Prostate gland (tissue), 2 donors: ENCODE results near the gene PCDHA1. TPM values are rescaled to one million over a fixed set of nuclear protein-coding genes. Genes with fewer than 3 reads are reported as not detected.
A peak's percentile ranks its signal among the peaks of the same experiment; 100 is the strongest.
"Not testable (repeated sequence)": the region's sequence is repeated elsewhere in the genome, so short reads cannot be mapped to it uniquely, and the experiment has no call there.

Experiments
- DNase-seq: peaks from one replicate; pipeline ENCODE4 v3.0.0-alpha.2; 2019; ENCODE audit warnings: low spot score
- H3K27ac ChIP-seq, 2 donors: fragments of 200-600 bp; sonication (generic); 2 replicates each; pipeline ENCODE4 v1.5.1; 2017 to 2019
- H3K27me3 ChIP-seq: fragments of 200-600 bp; sonication (generic); replicated peaks from 2 replicates; pipeline ENCODE4 v1.5.1; 2019; ENCODE audit not compliant: insufficient read depth
- H3K36me3 ChIP-seq, 2 donors: fragments of 200-600 bp; sonication (generic); 1 replicate in 1 of 2; 2 replicates in 1 of 2; pipeline versions ENCODE4 v1.5.1 to v1.8.1; 2017 to 2019
- H3K4me1 ChIP-seq: fragments of 200-600 bp; sonication (generic); replicated peaks from 2 replicates; pipeline ENCODE4 v1.5.1; 2019
- H3K4me3 ChIP-seq, 2 donors: fragments of 200-600 bp; sonication (generic); 2 replicates each; pipeline ENCODE4 v1.5.1; 2017 to 2019
- H3K9me3 ChIP-seq: fragments of 200-600 bp; sonication (generic); 2 replicates; pipeline ENCODE4 v1.5.1; 2017
- POLR2A ChIP-seq: fragments of 450-650 bp; IDR thresholded peaks from one replicate; pipeline ENCODE4 v1.6.1; 2016; ENCODE audit warnings: antibody characterized with exemption, mild to moderate bottlenecking
- POLR2AphosphoS5 ChIP-seq: sonication (generic); formaldehyde crosslinking; IDR thresholded peaks from one replicate; pipeline ENCODE4 v1.6.1; 2017; ENCODE audit warnings: antibody characterized with exemption
- WGBS: methylation state at CpG from one replicate; pipeline ENCODE4 v1.1.5; 2018; 5-methylcytosine and 5-hydroxymethylcytosine counted together
- intact Hi-C: fragments of 100-400 bp; cut with DNase I; formaldehyde crosslinking; loops from one replicate; pipeline ENCODE4 v1.14.2; 2022
- total RNA-seq, 2 donors: library from RNA; depleted of rRNA; stranded (reverse); fragments of >200 nt; gene quantifications; one replicate each; pipeline ENCODE4 v1.1.0, GENCODE V29; 2016
- TF ChIP-seq, protein P1 (sequence below), 4 experiments: fragments of 200-600 bp in 2 of 4; fragments of 450-650 bp in 2 of 4; sonication (generic) in 2 of 4; IDR thresholded peaks; 1 replicate in 3 of 4; 2 replicates in 1 of 4; pipeline ENCODE4 v1.5.1; 2016 to 2019; ENCODE audit warnings: antibody characterized with exemption in 4 of 4, mild to moderate bottlenecking in 2 of 4, moderate library complexity in 2 of 4

Gene PCDHA1
- total RNA-seq, 2 donors from 2014 or later: 0.85 TPM; not detected in 1

DNA sequence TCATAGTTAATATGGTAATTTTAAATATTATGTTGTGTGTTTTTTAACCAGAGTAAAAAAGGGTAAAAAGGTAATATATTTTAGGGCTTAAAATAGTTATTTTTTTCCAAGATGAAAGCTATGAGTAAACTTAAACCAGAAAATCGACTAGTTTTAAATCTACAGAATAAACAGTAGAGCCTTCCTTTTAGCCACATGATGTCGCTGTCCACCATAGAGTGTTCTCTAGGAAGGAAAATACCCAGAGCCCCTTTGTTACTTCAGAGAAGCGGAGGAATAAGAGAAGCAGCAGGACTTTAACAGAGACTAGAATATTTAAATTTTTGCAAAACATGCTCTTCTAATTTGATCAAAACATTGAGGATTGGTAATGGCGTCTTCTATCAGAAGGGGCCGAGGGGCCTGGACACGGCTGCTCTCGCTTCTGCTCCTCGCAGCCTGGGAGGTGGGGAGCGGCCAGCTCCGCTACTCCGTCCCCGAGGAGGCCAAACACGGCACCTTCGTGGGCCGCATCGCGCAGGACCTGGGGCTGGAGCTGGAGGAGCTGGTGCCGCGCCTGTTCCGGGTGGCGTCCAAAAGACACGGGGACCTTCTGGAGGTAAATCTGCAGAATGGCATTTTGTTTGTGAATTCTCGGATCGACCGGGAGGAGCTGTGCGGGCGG, 8.8 kb downstream of the PCDHA1 start, which contains the start of gene PCDHA2:
Gene PCDHA2 (plus strand): TSS at position 258 of the 664 bp plus-strand sequence.
- no peaks in the 10 kb centered on the region for H3K9me3 ChIP-seq
- no peaks in the 10 kb centered on the region for H3K27me3 ChIP-seq
- no peak within 1 kb of the TSS for H3K27ac ChIP-seq

DNA sequence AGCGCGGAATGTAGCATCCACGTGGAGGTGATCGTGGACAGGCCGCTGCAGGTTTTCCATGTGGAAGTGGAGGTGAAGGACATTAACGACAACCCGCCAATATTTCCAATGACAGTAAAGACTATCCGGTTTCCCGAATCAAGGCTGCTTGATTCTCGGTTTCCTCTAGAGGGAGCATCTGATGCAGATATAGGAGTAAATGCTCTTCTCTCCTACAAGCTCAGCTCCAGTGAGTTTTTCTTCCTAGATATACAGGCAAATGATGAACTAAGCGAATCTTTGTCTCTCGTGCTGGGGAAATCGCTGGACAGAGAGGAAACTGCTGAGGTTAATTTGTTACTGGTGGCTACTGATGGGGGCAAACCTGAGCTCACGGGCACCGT, 9.3 kb downstream of the PCDHA1 start:
- WGBS: 19% methylated on average over 15 of the region's 15 CpGs
- H3K4me3 ChIP-seq: no peak overlapping the region
- H3K4me1 ChIP-seq: no peaks in the 10 kb centered on the region
- no peak overlapping the region for H3K27ac ChIP-seq
- TF ChIP-seq, protein P1, sequence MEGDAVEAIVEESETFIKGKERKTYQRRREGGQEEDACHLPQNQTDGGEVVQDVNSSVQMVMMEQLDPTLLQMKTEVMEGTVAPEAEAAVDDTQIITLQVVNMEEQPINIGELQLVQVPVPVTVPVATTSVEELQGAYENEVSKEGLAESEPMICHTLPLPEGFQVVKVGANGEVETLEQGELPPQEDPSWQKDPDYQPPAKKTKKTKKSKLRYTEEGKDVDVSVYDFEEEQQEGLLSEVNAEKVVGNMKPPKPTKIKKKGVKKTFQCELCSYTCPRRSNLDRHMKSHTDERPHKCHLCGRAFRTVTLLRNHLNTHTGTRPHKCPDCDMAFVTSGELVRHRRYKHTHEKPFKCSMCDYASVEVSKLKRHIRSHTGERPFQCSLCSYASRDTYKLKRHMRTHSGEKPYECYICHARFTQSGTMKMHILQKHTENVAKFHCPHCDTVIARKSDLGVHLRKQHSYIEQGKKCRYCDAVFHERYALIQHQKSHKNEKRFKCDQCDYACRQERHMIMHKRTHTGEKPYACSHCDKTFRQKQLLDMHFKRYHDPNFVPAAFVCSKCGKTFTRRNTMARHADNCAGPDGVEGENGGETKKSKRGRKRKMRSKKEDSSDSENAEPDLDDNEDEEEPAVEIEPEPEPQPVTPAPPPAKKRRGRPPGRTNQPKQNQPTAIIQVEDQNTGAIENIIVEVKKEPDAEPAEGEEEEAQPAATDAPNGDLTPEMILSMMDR (IDR thresholded peaks at IDR 0.05): no peak
- no peak for TF ChIP-seq POLR2A
- no peaks in the 10 kb centered on the region for H3K27me3 ChIP-seq
- no peaks in the 10 kb centered on the region for H3K36me3 ChIP-seq
- intact Hi-C loops: no loop called here
- DNase-seq: no peak
- no peaks in the 10 kb centered on the region for H3K9me3 ChIP-seq

More for the DNA sequence above, 8.8 kb downstream of the PCDHA1 start, which contains the start of gene PCDHA2:
- Histone ChIP-seq H3K36me3 (no peaks in the 10 kb centered on the region), H3K4me3 (no peak within 1 kb of the TSS), H3K4me1 (no peaks in the 10 kb centered on the region)
- WGBS: 29% methylated on average over 27 of the region's 27 CpGs
- DNase-seq: no peak
- TF ChIP-seq POLR2AphosphoS5 (no peak), POLR2A (no peak)
- TF ChIP-seq, protein P1 (IDR thresholded peaks at IDR 0.05): no peak
- intact Hi-C loops: no loop called here

DNA sequence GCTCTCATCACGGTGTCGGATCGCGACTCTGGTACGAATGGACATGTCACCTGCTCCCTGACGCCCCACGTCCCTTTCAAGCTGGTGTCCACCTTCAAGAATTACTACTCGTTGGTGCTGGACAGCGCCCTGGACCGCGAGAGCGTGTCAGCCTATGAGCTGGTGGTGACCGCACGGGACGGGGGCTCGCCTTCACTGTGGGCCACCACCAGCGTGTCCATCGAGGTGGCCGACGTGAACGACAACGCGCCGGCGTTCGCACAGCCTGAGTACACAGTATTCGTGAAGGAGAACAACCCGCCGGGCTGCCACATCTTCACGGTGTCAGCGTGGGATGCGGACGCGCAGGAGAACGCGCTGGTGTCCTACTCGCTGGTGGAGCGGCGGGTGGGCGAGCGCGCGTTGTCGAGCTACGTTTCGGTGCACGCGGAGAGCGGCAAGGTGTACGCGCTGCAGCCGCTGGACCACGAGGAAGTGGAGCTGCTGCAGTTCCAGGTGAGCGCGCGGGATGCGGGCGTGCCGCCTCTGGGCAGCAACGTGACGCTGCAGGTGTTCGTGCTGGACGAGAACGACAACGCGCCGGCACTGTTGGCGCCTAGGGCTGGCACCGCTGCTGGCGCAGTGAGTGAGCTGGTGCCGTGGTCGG, 10.3 kb downstream of the PCDHA1 start:
- H3K4me1 ChIP-seq, intact Hi-C loops, H3K36me3 ChIP-seq, H3K9me3 ChIP-seq, H3K27ac ChIP-seq, DNase-seq, H3K27me3 ChIP-seq, H3K4me3 ChIP-seq: not testable (repeated sequence)
- 53% methylated on average over 72 of the region's 72 CpGs for WGBS

DNA sequence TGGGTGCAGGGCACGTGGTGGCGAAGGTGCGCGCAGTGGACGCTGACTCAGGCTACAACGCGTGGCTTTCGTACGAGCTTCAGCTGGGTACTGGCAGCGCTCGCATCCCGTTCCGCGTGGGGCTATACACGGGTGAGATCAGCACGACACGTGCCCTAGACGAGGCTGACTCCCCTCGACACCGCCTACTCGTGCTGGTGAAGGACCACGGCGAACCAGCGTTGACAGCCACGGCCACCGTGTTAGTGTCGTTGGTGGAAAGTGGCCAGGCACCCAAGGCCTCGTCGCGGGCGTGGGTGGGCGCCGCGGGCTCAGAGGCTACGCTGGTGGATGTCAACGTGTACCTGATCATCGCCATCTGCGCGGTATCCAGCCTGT, 10.8 kb downstream of the PCDHA1 start:
- Histone ChIP-seq H3K36me3 (no peaks in the 10 kb centered on the region), H3K4me1 (no peaks in the 10 kb centered on the region), H3K27ac (no peak overlapping the region), H3K9me3 (no peaks in the 10 kb centered on the region), H3K4me3 (no peak overlapping the region), H3K27me3 (peaks cover 4% of the 10 kb centered on the region)
- no peak for DNase-seq
- TF ChIP-seq POLR2A (no peak), POLR2AphosphoS5 (no peak)
- TF ChIP-seq, protein P1 (IDR thresholded peaks at IDR 0.05): no peak
- 53% methylated on average over 38 of the region's 39 CpGs for WGBS
- intact Hi-C loops: no loop called here

DNA sequence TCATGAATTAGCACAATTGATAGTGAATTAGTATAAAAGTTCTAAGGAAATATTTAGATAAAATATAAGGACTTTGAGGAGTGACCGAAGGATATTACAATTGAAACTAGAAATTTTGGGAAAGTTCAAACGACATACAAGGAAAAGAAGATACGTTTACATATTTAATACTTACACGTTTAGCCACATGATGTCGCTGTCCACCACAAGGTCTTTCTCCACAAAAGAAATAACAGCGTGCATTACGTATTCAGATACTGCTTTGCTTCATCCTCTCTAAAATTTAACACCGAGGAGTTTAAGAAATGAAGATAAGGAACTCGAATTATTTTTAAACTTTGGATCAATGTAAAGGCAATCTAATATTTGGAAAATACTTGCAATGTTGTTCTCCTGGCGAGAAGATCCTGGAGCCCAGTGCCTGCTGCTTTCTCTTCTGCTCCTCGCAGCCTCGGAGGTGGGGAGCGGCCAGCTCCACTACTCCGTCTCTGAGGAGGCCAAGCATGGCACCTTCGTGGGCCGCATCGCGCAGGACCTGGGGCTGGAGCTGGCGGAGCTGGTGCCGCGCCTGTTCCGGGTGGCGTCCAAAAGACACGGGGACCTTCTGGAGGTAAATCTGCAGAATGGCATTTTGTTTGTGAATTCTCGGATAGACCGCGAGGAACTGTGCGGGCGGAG, 15.0 kb downstream of the PCDHA1 start, which contains the start of gene PCDHA3:
Gene PCDHA3 (plus strand): TSS at position 242 of the 678 bp plus-strand sequence.
- Histone ChIP-seq H3K4me1 (no peaks in the 10 kb centered on the region), H3K27ac (no peak within 1 kb of the TSS), H3K4me3 (no peak within 1 kb of the TSS), H3K27me3 (peaks cover 5% of the 10 kb centered on the region), H3K36me3 (no peaks in the 10 kb centered on the region), H3K9me3 (no peaks in the 10 kb centered on the region)
- 17% methylated on average over 29 of the region's 29 CpGs for WGBS
- DNase-seq: no peak
- TF ChIP-seq, protein P1 (IDR thresholded peaks at IDR 0.05): peak in 1 of 4 experiments; percentile 36
- TF ChIP-seq POLR2AphosphoS5: no peak
- intact Hi-C loops: no loop called here
